NCI-H82 treated with DMSO at 0.1 percent for 48 hours (cell line): ENCODE results near the gene RPL18A.
"Not testable (repeated sequence)": the region's sequence is repeated elsewhere in the genome, so short reads cannot be mapped to it uniquely, and the experiment has no call there.

Experiments
- DNase-seq: peaks from one replicate; lab custom pipeline; 2025; ENCODE audit not compliant: unreplicated experiment; lab: John Stamatoyannopoulos, UW

RPL18A gene

GRCh38 chr19:17866312-17866963 lies 6.7 kb downstream of the RPL18A start:
- DNase-seq: no peak

GRCh38 chr19:17866964-17867486 lies 7.3 kb downstream of the RPL18A start:
- no peak for DNase-seq

- no peak for DNase-seq
These were observed 9.0 kb downstream of the RPL18A start for GRCh38 chr19:17868669-17869068.

GRCh38 chr19:17869114-17869608 lies 9.5 kb downstream of the RPL18A start:
- DNase-seq: no peak

- DNase-seq: no peak
These were observed 11.5 kb downstream of the RPL18A start for GRCh38 chr19:17871032-17871877.

- peak; percentile 46 for DNase-seq
These were observed 12.2 kb downstream of the RPL18A start, which contains the start of gene SLC5A5 for GRCh38 chr19:17871878-17872250. Gene SLC5A5 (plus strand): TSS chr19:17871945. CDS start chr19:17872320, 375 bp downstream.

- no peak for DNase-seq
These were observed 12.7 kb downstream of the RPL18A start for GRCh38 chr19:17872251-17873001.

- DNase-seq: peak; percentile 81
These were observed 14.4 kb downstream of the RPL18A start for GRCh38 chr19:17873786-17874757.

GRCh38 chr19:17874758-17875135 lies 15.0 kb downstream of the RPL18A start:
- no peak for DNase-seq

GRCh38 chr19:17877696-17878095 lies 18.0 kb downstream of the RPL18A start:
- no peak for DNase-seq

- no peak for DNase-seq
These were observed 19.8 kb downstream of the RPL18A start for GRCh38 chr19:17879466-17879865.

GRCh38 chr19:17881701-17882100 lies 22.0 kb downstream of the RPL18A start:
- DNase-seq: no peak

GRCh38 chr19:17883627-17884410 lies 24.1 kb downstream of the RPL18A start:
- peak; percentile 57 for DNase-seq

- DNase-seq: no peak
These were observed 26.8 kb downstream of the RPL18A start for GRCh38 chr19:17886515-17886914.

GRCh38 chr19:17887221-17887620 lies 27.5 kb downstream of the RPL18A start:
- DNase-seq: not testable (repeated sequence)

- DNase-seq: no peak
These were observed 28.6 kb downstream of the RPL18A start for GRCh38 chr19:17888260-17888659.

GRCh38 chr19:17889609-17890214 lies 30.0 kb downstream of the RPL18A start:
- no peak for DNase-seq

- DNase-seq: no peak
These were observed 34.1 kb downstream of the RPL18A start for GRCh38 chr19:17893766-17894165.

GRCh38 chr19:17902701-17903100 lies 43.0 kb downstream of the RPL18A start:
- peak; percentile 44 for DNase-seq
